Keratinocyte (primary cell): ENCODE data around the gene BRAT1. TPM values are rescaled to one million over a fixed set of nuclear protein-coding genes. Genes with fewer than 3 reads are reported as not detected.

ENCODE experiments used
- DNase-seq: peaks from one replicate; pipeline ENCODE4 v3.0.0-alpha.2; 2011; ENCODE audit warnings: low read depth, missing footprints, low spot score
- FAIRE-seq: peaks from 2 replicates; lab custom pipeline; 2011; peaks lifted over from hg19 to GRCh38; lab: Jason Lieb, UNC
- H2AFZ ChIP-seq: 2 replicates; pipeline ENCODE4 v1.6.0; 2012; ENCODE audit warnings: low read length, control low read depth, inconsistent platforms; ENCODE audit not compliant: control insufficient read depth
- H3K27ac ChIP-seq: 2 replicates; pipeline ENCODE4 v1.5.1; 2011; ENCODE audit warnings: low read length; ENCODE audit not compliant: control insufficient read depth, insufficient read depth
- H3K27me3 ChIP-seq: 3 replicates; pipeline ENCODE4 v1.6.0; 2011; ENCODE audit warnings: low read length; ENCODE audit not compliant: control insufficient read depth, insufficient read depth; ENCODE audit errors: extremely low read depth
- H3K36me3 ChIP-seq, 2 experiments: 2 replicates in 1 of 2; 3 replicates in 1 of 2; pipeline ENCODE4 v1.5.1; 2011; ENCODE audit warnings: low read length in 2 of 2, mild to moderate bottlenecking in 1 of 2; ENCODE audit not compliant: control insufficient read depth in 2 of 2, insufficient read depth in 2 of 2; ENCODE audit errors: extremely low read depth in 1 of 2
- H3K4me1 ChIP-seq: 3 replicates; pipeline ENCODE4 v1.5.1; 2011; ENCODE audit warnings: low read length; ENCODE audit not compliant: control insufficient read depth, insufficient read depth; ENCODE audit errors: extremely low read depth
- H3K4me2 ChIP-seq: 3 replicates; pipeline ENCODE4 v1.6.0; 2011; ENCODE audit warnings: low read depth, low read length; ENCODE audit not compliant: control insufficient read depth, insufficient read depth; ENCODE audit errors: extremely low read depth
- H3K4me3 ChIP-seq, 3 experiments: fragments of 200-600 bp in 1 of 3; sonication (generic) in 1 of 3; 2 replicates in 2 of 3; 3 replicates in 1 of 3; pipeline ENCODE4 v1.5.1; 2011 to 2016; ENCODE audit warnings: low read length in 3 of 3, mild to moderate bottlenecking in 3 of 3, control low read depth in 2 of 3, inconsistent platforms in 1 of 3, low read depth in 1 of 3, mixed read lengths in 1 of 3, mixed run types in 1 of 3, moderate library complexity in 1 of 3; ENCODE audit not compliant: control insufficient read depth in 2 of 3, insufficient read depth in 2 of 3; ENCODE audit errors: extremely low read depth in 1 of 3
- H3K79me2 ChIP-seq: 2 replicates; pipeline ENCODE4 v1.6.0; 2012; ENCODE audit warnings: low read length; ENCODE audit not compliant: control insufficient read depth, insufficient read depth
- H3K9ac ChIP-seq: 3 replicates; pipeline ENCODE4 v1.6.0; 2011; ENCODE audit warnings: low read length; ENCODE audit not compliant: control insufficient read depth, insufficient read depth; ENCODE audit errors: extremely low read depth
- H3K9me1 ChIP-seq: 3 replicates; pipeline ENCODE4 v1.6.0; 2011; ENCODE audit warnings: low read length; ENCODE audit not compliant: control insufficient read depth, insufficient read depth; ENCODE audit errors: extremely low read depth
- H3K9me3 ChIP-seq: 2 replicates; pipeline ENCODE4 v1.5.1; 2012; ENCODE audit warnings: low read depth, low read length; ENCODE audit not compliant: control insufficient read depth
- H4K20me1 ChIP-seq: 3 replicates; pipeline ENCODE4 v1.6.0; 2011; ENCODE audit warnings: low read length; ENCODE audit not compliant: control insufficient read depth, insufficient read depth; ENCODE audit errors: extremely low read depth
- EZH2 ChIP-seq: IDR thresholded peaks from one replicate; pipeline ENCODE4 v1.6.1; 2012; ENCODE audit warnings: inconsistent platforms, mild to moderate bottlenecking, low read length, moderate library complexity
- dilution Hi-C: fragments of 300-500 bp; cut with MboI; formaldehyde crosslinking; loops from one replicate; pipeline ENCODE4 v1.7.0; 2020; ENCODE audit warnings: low sequenced_read_pairs; ENCODE audit not compliant: extremely low pct_ligation_motif_present
- polyA plus RNA-seq, 5 experiments: library from polyadenylated mRNA; depleted of rRNA in 3 of 5; stranded (reverse) in 3 of 5; stranded (forward) in 1 of 5; unstranded in 1 of 5; fragments of >200 nt; gene quantifications; 1 replicate in 1 of 5; 2 replicates in 3 of 5; 3 replicates in 1 of 5; pipeline versions ENCODE4 v1.2.1 to v1.2.3, GENCODE V29; 2011 to 2012; ENCODE audit warnings: missing spikeins in 2 of 5, low read depth in 1 of 5, low replicate concordance in 1 of 5
- TF ChIP-seq, protein P1 (sequence below), 3 experiments: IDR thresholded peaks in 1 of 3; conservative IDR thresholded peaks in 1 of 3; optimal IDR thresholded peaks in 1 of 3; 2 replicates in 2 of 3; 3 replicates in 1 of 3; pipeline versions ENCODE3 to v1.5.1; 2011; ENCODE audit warnings: low read length in 3 of 3, mild to moderate bottlenecking in 3 of 3, moderate library complexity in 2 of 3, control low read depth in 1 of 3, inconsistent platforms in 1 of 3; ENCODE audit not compliant: insufficient read depth in 2 of 3; ENCODE audit errors: extremely low read depth in 1 of 3

The BRAT1 gene
- polyA plus RNA-seq, 1 donor (not counting 4 experiments of a cell fraction or from before 2014, with no cell fraction given), result 6.4 TPM

DNA sequence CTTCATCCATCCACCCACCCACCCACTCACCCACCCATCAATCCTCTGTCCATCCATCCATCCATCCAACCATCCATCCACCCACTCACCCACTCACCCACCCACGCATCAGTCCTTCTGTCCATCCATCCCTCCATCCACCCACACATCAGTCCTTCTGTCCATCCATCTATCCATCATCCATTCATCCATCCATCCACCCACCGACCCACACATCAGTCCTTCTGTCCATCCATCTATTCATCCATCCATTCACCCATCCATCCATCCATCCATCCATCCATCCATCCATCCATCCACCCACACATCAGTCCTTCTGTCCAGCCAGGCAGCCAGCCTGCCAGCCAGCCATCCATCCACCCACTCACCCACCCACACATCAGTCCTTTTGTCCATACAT lies 63.3 kb downstream of the BRAT1 start:
- Histone ChIP-seq H3K4me3 (no peak overlapping the region), H3K9ac (no peak overlapping the region), H3K4me2 (no peak overlapping the region), H3K9me3 (no peaks in the 10 kb centered on the region), H2AFZ (no peak overlapping the region), H3K79me2 (no peaks in the 10 kb centered on the region), H3K27me3 (peaks cover 7% of the 10 kb centered on the region), H3K9me1 (no peaks in the 10 kb centered on the region), H3K27ac (no peak overlapping the region), H3K36me3 (no peaks in the 10 kb centered on the region), H3K4me1 (no peaks in the 10 kb centered on the region), H4K20me1 (no peaks in the 10 kb centered on the region)
- TF ChIP-seq EZH2, result no peak
- TF ChIP-seq, protein P1, sequence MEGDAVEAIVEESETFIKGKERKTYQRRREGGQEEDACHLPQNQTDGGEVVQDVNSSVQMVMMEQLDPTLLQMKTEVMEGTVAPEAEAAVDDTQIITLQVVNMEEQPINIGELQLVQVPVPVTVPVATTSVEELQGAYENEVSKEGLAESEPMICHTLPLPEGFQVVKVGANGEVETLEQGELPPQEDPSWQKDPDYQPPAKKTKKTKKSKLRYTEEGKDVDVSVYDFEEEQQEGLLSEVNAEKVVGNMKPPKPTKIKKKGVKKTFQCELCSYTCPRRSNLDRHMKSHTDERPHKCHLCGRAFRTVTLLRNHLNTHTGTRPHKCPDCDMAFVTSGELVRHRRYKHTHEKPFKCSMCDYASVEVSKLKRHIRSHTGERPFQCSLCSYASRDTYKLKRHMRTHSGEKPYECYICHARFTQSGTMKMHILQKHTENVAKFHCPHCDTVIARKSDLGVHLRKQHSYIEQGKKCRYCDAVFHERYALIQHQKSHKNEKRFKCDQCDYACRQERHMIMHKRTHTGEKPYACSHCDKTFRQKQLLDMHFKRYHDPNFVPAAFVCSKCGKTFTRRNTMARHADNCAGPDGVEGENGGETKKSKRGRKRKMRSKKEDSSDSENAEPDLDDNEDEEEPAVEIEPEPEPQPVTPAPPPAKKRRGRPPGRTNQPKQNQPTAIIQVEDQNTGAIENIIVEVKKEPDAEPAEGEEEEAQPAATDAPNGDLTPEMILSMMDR (optimal IDR thresholded peaks at IDR 0.05 in 1 of 3, IDR thresholded peaks at IDR 0.05 in 1 of 3, conservative IDR thresholded peaks at IDR 0.05 in 1 of 3; ENCODE audit: extremely low read depth in 1 of 3, insufficient read depth in 2 of 3, low read length in 3 of 3), result no peak
- dilution Hi-C loops, result no loop called here
- FAIRE-seq (no peak), DNase-seq (no peak)

DNA sequence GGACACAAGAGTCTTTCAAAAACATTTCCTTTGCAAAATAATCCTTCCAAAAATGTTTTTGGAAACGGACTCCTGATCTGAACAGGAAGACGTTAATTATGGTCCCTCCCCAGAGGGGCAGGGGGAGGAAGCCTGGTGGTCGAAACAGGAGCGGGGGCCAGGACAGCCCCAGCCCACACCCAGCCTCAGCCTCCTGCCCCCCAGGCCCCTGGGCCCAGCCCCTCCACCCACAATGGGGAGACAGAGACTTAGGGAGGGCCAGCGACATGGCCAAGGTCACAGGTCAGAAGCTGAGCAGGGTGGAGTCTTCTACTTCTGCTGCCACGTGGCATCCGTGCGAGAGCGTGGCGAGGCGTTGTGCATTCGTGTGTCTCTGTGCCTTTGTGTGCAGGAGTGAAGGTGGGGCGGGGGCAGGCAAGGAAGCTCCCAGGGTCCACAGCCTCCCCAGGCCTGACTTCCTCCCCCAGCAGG lies 65.1 kb downstream of the BRAT1 start:
- TF ChIP-seq, protein P1 (optimal IDR thresholded peaks at IDR 0.05 in 1 of 3, IDR thresholded peaks at IDR 0.05 in 1 of 3, conservative IDR thresholded peaks at IDR 0.05 in 1 of 3; ENCODE audit: extremely low read depth in 1 of 3, insufficient read depth in 2 of 3, low read length in 3 of 3), result no peak
- no peak for TF ChIP-seq EZH2
- Histone ChIP-seq H3K9me1 (no peaks in the 10 kb centered on the region), H3K4me2 (no peak overlapping the region), H2AFZ (no peak overlapping the region), H3K27me3 (peaks cover 6% of the 10 kb centered on the region), H3K9me3 (no peaks in the 10 kb centered on the region), H3K36me3 (no peaks in the 10 kb centered on the region), H3K27ac (no peak overlapping the region), H3K79me2 (no peaks in the 10 kb centered on the region), H3K4me3 (no peak overlapping the region), H3K4me1 (no peaks in the 10 kb centered on the region), H4K20me1 (no peaks in the 10 kb centered on the region), H3K9ac (no peak overlapping the region)
- dilution Hi-C loops, result no loop called here
- no peak for FAIRE-seq
- DNase-seq, result no peak
